NCI-H1436 treated with DMSO at 0.1 percent for 48 hours (cell line): ENCODE measurements around the gene SORCS2.

Source experiments
- DNase-seq: peaks from one replicate; lab custom pipeline; 2025; lab: John Stamatoyannopoulos, UW

SORCS2 gene

DNA sequence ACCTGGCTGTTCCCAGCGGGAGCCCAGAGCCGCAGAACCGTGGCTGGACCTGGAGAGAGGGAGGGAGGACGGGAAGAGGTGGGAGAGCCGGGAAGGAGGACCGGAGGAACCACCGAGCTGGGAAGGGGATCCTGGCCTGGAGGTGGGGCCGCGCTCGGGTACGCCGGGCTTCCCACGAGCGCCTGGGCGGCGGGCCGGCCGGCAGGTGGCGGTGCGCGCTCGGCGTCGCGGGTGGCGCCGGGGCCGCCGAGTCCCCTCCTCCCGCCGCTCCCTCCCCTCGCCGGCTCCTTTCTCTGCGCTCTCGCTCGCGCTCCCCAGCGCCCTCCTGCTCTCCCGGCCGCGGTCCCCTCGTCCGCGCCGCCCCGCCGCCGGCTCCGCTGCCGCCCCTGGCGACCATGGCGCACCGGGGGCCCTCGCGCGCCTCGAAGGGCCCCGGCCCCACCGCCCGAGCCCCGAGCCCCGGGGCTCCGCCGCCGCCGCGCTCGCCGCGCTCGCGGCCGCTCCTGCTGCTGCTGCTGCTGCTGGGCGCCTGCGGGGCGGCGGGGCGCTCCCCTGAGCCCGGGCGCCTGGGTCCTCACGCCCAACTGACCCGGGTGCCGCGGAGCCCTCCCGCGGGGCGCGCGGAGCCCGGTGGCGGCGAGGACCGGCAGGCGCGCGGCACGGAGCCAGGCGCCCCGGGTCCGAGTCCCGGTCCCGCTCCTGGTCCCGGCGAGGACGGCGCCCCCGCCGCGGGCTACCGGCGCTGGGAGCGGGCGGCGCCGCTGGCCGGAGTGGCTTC lies at the start of gene SORCS2:
Gene SORCS2 (plus strand): TSS at position 287 of the 778 bp plus-strand sequence.
- DNase-seq, result no peak

DNA sequence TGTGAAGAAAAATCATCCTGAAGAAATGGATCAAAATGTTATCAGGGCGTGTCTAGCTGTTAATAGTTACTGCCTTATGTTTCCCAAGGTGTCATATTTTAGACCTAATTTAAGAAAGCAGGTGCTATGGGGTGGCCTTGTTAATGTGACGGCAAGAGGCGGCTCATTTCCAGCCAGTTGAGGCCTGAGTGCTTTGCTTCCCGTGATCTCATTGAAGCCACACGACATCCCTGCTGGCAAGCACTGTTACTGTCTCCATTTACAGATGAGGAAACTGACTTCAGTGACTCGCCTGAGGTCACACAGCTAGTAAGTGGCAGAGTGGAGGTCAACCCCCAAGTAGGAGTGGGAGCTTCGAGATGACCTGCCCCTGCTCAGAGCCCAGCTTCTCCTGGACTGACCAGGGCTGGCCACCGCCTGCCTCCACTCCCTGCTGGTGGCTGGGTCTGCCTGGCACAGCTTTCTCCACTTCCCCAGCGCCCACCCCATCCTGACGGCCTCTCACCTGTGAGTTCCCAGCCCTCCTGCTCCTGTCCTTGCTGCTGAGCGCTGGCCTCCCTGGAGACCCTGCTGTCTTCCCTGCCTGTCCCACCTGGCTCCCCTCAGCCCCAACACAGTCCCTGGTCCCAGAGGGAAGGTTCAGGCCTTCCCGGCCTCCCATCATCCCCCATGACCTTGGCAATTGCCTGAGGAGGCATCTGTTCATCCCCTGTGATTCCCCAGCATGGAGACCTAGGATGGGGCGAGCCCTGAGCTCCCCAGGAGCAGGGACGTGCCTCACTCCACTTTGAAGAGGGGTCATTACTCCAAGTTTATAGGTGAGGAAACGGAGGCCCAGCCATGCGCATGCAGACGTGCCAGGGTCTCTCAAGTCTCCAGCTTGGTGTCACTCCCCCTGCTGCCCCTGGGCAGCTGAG lies 47.7 kb upstream of the SORCS2 start:
- DNase-seq, result no peak

DNA sequence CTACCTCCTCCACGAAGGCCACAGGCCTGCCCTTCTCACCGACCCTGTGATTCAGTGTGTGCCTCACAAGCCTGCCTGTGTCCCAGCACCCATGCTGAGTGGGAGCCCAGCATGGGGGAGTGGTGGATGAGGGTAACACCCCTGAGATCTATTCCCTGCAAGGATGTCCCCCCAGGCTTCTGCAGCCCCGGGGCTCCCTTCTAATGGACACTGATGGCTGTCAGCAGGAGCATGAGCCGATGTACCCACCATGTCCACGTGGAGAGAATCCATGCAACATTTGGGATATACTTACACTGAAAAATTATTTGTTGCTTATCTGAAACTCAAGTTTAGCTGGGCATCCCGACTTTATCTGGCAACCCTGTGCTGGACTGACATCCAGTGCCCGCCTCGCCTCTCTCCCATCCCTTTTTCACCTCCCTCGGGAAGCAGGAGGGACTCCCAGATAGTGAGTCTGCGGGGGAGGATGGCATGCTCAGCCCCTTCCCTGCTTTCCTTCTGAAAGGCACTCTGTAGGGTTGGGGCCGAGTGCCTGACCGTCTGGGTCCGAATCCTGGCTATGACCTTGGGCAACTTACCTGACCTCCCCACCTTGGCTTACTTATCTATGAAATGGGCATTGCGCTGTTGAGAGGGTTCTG lies 46.9 kb upstream of the SORCS2 start:
- no peak for DNase-seq

DNA sequence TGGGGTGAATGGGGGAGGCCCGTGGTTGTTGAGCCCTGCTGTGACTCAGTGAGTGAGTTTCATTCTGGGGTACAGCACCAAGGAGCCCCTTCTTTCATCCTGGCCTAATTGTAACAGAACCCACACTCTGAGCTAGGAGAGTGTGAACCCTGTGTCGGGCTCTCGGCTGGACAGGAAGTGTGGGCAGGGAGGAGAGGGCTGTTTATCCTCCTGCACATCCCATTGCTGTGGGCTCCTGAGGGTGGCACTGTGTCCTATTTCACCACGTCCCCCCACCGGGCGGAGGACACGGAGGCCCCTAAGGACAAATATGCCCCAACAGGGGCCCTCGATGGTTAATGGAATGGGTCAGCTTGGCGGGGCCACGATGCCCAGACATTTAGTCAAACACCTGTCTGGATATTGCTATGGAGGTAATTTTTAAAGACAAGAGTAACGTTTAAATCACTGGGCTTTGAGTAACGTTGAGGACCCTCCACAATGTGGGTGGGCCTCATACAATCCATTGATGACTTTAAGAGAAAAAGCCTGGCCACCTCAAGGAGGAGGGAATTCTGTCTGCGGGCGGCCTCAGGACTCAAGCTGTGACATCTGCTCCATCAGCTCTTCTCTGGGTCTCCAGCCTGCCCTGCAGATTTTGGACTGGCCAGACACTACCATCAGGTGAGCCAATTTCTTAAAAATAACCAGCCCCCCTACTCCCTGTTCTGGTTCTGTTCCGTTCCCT lies 46.1 kb upstream of the SORCS2 start:
- no peak for DNase-seq

DNA sequence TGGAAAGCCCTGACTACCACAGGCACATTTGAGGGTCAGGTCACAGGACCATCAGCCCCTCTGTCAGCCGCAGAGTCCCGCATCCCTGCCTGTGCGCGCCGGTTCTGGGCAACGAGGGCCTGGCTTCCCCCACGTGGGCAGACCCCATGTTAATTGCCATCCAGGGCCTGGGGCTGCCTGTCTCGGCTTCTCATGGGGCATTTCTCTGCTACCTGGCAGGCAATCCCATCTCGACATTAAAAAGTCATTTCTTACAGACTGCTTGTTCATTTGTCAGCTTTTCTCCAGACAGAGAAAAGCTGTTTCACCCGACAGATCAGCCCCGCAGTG lies 45.6 kb upstream of the SORCS2 start:
- DNase-seq, result no peak

DNA sequence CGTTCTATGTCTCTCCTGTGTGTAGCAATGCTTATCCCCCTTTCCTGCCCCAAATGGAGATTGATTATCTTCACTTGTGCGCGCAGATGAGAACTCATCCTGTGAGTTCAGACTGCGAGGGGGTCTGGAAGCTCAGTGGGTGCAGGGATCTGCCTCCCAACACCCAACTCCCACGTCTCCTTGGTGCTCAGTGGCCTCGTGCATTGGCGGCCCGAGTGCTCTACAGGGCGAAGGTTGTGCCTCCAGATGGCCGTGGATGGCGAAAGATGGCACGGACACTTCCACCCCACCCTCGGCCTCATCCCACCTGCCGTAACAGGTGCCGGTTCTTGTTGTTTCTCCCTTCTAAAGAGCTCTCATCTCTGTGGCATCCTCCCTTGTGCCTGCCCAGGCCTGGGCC lies 45.1 kb upstream of the SORCS2 start:
- no peak for DNase-seq

DNA sequence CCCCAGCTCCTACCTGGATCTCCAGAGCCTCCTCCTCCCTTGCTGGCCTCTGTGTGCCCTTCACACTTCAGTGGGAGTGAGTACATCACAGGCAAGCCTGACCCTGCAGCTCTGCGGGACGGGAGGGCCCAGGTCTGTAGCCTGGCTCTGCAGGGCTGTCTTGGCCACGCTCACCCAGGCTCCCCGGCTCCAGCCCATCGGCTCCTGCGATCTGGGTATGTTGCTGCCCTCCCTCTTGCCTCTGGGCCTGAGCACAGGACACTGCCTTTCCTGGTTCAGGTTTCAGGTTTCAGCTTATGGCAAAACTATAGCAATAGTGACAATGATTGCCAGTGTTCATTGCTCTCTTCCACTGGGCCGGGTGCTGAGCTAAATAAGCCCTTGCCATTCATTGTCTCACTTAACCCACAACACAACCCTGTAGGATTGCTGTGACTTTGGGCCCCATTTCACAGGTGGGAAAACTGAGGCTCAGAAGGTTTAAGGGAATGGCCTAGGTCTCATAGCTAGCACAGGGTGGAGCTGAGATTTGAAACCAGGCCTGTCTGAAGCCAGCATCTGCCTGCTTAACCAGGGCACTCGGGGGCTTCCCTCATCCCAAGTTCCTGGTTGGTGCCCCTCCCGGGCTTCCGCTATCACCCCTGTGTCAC lies 44.6 kb upstream of the SORCS2 start:
- no peak for DNase-seq

DNA sequence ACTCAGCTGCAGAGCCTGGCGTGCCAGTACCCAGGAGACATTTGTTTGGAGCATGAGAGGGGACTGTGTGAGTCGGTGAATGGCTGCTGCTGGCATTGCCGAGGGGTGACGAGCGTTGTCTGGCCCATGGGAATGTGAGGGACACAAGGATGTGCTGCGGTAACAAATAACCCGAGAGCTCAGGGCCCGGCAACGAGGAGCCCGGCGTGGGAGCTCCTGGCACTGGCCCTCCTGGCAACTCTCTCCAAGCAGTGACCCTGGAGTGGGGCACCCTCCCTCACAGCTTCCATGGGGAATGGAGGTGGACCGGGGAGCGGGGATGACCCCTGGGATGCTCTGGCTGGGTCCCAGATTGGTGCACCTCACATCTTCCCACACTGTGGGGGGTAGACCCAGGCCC lies 44.0 kb upstream of the SORCS2 start:
- no peak for DNase-seq

DNA sequence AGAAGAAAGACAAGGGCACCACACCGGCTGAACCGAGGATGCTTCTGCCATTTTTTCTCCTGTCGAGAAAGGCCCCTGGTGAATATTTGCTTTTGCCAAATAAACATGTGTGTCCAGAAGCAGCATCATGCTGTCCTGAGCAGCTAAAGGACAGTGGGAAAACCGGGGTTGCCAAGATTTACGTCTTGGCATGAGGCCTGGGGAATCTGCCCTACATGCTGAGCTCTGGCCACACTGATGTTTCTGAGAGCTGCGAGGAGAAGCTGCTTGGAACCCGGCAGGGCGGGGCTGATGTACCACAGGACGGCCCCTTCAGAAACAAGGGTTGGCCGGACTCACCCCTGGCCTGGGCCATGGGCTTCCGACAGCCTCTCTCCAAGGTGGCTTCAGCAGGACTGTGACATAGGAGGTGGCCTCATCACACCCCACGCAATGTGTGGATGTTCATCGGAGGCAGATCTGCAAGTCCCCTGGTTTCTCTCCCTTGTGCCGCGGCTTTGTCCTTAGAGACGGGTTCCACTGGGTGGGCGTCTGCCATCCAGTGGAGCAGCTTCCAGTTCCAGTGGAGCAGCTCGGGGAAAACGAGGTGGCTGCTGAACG lies 42.2 kb upstream of the SORCS2 start:
- DNase-seq, result no peak

DNA sequence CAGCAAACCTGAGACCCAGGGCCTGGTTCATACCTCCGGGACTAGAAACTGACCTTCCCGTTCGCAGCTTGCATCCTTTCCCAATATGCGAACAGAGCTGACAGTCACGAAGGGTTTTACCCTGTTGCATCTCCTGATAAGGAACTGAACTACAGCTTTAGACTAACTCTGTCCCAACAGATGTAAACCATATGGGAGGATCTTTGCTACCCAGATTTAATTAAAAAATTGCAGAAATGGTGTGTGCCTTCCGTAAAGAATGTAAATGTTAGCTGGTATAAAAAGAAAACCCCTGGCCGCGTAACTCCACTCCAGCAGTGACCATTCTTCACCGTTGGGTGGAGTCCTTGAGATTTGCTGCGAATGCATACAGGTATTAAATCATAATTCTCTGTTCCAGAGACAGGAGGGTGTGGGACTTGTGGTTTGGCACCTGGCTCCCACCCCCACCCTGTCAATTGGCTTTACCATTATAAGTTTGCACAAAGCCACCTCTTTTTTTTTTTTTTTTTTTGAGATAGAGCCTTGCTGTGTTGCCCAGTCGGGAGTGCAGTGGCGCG lies 40.6 kb upstream of the SORCS2 start:
- DNase-seq, result no peak

DNA sequence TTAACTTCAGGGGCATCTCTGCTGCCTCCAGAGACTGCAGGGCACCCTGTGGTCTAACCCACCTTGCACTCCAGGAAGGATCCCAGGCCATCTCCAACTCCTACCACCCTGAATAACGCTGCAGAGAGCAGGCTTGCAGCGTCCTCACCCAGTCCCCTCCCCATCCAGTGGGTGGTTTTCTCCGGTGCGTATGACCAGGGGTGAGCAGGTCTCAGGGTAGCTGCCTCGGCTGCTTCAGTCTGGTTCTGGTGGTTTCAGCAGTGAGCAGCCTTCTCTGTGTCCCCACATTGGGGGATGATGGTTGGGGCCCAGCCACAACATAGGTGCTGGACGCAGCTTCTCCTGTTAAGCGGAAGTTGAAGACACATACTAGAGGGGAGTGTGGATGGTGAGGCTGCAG lies 38.6 kb upstream of the SORCS2 start:
- no peak for DNase-seq

DNA sequence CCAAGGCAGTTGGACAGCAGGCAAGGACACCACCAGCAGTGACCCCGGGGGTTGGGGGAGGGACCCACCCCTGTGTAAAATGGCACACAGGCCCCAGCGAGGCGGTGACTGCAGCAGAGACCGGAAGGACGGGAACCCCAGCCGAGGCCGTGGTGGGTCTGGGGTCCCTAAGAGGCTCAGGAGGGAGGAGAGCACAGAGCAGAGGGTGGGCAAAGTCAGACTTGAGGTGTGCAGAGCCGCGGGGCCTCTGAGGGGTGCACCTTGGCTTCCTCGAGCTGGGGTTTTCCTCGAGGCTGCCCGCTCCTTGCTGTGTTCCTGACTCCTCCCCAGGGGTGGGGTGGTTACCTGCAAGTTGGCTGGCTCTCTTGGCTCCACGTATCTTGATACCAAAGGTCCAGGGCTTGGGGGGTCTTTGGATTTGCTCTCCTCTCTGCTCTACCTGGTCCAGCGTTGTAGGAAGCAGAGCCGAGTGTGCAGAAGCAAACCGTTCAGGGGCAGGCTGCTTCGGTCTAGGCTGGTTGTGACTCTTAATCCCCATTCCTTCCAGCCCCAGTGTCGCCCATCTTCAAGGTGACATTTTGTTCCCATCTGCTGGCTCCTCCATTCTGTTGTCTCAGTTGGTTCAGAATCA lies 37.9 kb upstream of the SORCS2 start:
- no peak for DNase-seq

DNA sequence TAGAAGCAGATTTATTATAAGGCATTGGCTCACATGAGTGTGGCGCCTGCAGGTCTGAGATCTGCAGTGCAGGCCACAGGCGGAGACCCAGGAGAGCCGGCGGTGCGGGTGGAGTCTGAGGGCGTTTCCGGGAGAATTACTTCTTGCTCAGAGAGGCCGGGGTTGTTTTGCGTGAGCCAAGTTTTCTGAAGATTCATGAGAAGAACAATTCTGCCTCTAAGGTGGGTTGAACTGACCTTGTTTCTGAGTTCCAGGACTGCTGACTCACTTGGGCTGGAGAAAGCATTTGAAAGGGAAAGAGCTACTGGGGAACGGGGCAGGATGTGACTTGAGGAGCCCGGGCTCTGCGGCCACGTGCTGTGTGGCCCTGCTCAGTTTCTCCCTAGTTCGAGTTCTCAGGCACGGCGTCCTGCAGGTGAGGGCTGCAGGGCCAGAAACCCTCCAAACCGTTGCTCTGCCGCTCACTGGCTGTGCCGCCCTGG lies 36.7 kb upstream of the SORCS2 start:
- DNase-seq, result no peak

DNA sequence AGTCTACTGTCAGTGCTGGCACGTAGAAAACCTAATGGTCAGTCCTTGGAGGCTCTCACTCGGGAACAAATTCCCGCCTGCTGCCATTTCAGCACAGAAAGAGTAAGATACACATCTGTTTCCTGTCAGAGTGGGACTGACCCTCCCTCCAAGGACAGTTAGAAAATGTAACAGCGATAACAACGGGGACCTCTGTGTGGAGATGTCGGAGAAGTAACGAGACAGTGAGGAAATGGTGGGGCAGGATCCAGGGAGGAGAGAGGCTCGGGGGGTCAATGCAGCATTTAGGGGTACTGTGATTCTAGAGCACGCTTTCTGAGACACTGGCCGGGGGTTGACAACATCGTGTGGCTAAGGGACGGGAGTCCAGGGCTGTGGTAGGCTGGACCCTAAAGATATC lies 36.0 kb upstream of the SORCS2 start:
- DNase-seq, result no peak

DNA sequence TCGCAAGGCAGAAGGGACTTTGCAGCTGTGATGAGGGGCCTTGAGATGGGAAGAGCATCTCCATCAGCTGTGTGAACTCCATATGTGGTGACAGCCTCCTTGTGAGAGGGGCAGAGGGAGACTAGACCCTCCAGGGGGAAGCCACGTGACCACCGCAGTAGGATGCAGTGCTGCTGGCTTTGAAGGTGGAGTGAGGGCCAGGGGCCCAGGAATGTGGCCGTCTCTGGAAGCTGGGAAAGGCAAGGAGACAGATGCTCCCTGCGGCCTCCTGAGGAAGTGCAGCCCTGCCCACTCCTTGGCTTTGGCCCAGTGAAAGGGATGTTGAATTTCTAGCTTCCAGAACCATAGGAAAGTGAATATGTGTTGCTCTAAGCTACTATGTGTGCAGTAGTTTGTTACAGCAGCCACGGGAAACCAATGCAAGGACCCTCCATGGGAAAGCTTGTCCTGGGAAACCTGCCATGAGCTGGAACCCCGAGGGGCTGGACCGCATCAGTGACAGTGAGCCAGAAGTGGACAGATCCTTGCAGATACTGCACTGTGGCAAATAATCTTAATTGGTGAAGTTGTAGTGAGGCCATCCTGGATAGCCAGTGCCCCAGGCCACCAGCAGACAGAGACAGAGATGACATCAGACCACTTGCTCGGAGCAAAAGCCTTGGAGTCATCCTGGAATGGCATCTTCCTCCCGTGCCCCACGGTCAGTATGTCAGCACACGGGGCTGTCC lies 35.4 kb upstream of the SORCS2 start:
- DNase-seq, result no peak

DNA sequence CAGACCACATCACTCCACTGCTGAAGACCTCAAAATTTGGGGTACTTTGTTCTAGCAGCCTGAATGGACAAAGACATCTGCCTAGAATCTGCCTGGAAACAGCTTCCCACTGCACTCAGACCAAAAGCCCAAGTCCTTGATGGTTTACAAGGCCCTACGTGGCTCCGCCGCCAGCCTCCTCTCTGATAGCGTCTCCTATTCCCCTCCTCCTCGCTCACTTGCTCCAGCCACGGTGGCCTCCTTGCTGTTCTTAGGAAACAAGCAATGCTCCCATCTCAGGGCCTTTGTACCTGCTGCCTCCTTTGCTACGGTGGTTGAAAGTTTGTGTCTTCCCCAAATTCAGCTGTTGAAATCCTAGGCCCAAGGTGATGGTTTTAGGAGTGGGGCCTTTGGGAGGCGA lies 34.7 kb upstream of the SORCS2 start:
- DNase-seq, result no peak

DNA sequence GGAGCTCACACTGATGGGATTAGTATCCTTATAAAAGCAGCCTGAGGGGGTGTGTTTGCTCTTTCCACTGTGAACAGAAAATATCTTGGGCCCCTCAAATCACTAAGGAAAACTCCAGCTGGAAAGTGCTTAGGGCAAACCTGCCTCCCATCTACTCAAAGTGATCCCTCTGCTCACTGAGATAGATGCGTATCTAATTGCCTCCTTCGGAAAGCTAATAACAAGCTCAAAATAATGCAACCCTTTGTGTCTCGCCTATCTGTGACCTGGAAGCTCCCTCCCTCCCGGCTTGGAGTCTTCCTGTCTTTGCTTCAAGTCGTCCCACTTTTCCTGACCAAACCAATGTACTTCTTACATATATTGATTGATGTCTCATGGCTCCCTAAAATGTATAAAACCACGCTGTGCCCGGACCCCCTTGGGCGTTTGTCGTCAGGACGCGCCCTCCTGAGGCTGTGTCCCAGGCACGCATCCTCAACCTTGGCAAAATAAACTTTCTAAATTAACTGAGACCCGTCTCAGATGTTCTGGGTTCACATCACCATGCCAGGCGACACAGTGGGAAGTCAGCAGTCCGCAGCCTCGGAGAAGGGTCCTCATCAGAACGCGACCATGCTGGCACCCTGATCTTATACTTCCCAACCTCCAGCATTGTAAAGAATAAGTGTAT lies 34.1 kb upstream of the SORCS2 start:
- DNase-seq, result no peak

DNA sequence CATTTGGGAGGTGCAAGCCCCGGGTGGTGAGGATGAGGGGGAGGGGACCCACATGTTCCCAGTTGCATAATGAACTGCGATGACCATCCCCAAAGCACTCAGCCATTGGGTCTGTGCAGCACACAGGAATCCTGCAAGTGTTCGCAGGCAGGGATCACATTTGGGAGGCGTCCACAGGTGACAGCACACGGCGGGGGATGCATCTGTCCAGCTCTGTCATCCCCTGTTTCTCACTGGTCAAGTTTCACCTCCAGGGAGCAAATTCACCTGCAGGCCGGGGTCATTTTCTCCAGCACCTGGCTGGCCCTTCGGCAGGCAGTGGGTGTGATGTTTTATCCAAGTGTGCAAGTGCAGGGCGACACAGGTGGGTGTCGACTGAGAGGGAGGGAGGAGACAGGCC lies 33.3 kb upstream of the SORCS2 start:
- DNase-seq, result no peak

DNA sequence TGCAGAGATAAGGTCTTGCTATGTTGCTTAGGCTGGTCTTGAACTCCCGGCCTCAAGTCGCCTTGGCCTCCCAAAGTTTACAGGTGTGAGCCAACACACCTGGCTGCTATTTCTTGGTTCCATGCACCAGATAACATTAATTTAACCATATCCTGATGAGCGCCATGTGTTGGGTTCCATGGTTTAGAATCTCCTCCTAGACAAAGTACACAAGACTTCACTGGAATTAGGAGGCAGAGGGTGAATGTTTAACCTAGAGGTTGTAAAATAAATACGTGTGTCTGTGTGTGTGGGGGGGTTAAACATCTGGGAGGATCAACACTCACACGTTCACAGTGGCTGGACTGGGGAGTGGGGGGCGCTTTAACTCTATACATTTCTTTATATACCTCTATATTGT lies 32.4 kb upstream of the SORCS2 start:
- DNase-seq, result no peak
